NCI-H510A (cell line): ENCODE data around the gene TENT5C.

Experiments used
- DNase-seq: peaks from one replicate; lab custom pipeline; 2025; lab: John Stamatoyannopoulos, UW

The TENT5C gene

GRCh38 chr1:117636637-117637425, 31.0 kb downstream of the TENT5C start:
- no peak for DNase-seq

GRCh38 chr1:117638141-117638540, 32.3 kb downstream of the TENT5C start:
- DNase-seq, result no peak

- DNase-seq, result no peak
Observed at GRCh38 chr1:117638759-117639158, 32.9 kb downstream of the TENT5C start.

- no peak for DNase-seq
Observed at GRCh38 chr1:117639741-117640140, 33.9 kb downstream of the TENT5C start.

- DNase-seq, result no peak
Observed at GRCh38 chr1:117641536-117641935, 35.7 kb downstream of the TENT5C start.

- DNase-seq, result no peak
Observed at GRCh38 chr1:117642963-117643362, 37.1 kb downstream of the TENT5C start.

GRCh38 chr1:117643601-117644000, 37.8 kb downstream of the TENT5C start:
- DNase-seq, result no peak

- no peak for DNase-seq
Observed at GRCh38 chr1:117644696-117645311, 39.0 kb downstream of the TENT5C start.

- no peak for DNase-seq
Observed at GRCh38 chr1:117645343-117645742, 39.5 kb downstream of the TENT5C start.

- DNase-seq, result no peak
Observed at GRCh38 chr1:117646007-117646811, 40.4 kb downstream of the TENT5C start.

GRCh38 chr1:117646956-117647355, 41.1 kb downstream of the TENT5C start:
- DNase-seq, result no peak

- DNase-seq, result no peak
Observed at GRCh38 chr1:117648015-117648414, 42.2 kb downstream of the TENT5C start.

GRCh38 chr1:117650840-117651568, 45.2 kb downstream of the TENT5C start:
- DNase-seq, result no peak

GRCh38 chr1:117651616-117652015, 45.8 kb downstream of the TENT5C start:
- no peak for DNase-seq

GRCh38 chr1:117652421-117652820, 46.6 kb downstream of the TENT5C start:
- no peak for DNase-seq

- DNase-seq, result no peak
Observed at GRCh38 chr1:117653195-117653594, 47.3 kb downstream of the TENT5C start.

GRCh38 chr1:117653732-117654492, 48.1 kb downstream of the TENT5C start:
- DNase-seq, result no peak

- peak; percentile 17 for DNase-seq
Observed at GRCh38 chr1:117654493-117655219, 48.8 kb downstream of the TENT5C start.

- DNase-seq, result no peak
Observed at GRCh38 chr1:117655220-117655577, 49.4 kb downstream of the TENT5C start.

- DNase-seq, result no peak
Observed at GRCh38 chr1:117656202-117656641, 50.4 kb downstream of the TENT5C start.

- no peak for DNase-seq
Observed at GRCh38 chr1:117657031-117657430, 51.2 kb downstream of the TENT5C start.
